HepG2 (cell line): ENCODE data around the gene ZNF581. TPM values are rescaled to one million over a fixed set of nuclear protein-coding genes. Genes with fewer than 3 reads are reported as not detected.
A peak's percentile ranks its signal among the peaks of the same experiment; 100 is the strongest.

Experiments
- CEBPG ChIP-seq: IDR thresholded peaks from 2 replicates; pipeline ENCODE4 v1.6.1; 2016
- CREB1 ChIP-seq, 2 experiments: fragments of 450-650 bp in 1 of 2; IDR thresholded peaks; 2 replicates each; pipeline ENCODE4 v1.6.1; 2016 to 2017; ENCODE audit warnings: control low read depth in 1 of 2, mild to moderate bottlenecking in 1 of 2, missing compliant biosample characterization in 1 of 2, missing genetic modification characterization in 1 of 2
- ESRRA ChIP-seq: sonication (generic); formaldehyde crosslinking; IDR thresholded peaks from 2 replicates; pipeline ENCODE4 v1.5.1; 2020; ENCODE audit warnings: mild to moderate bottlenecking, low read depth, missing genetic modification reagents
- GMEB2 ChIP-seq: IDR thresholded peaks from 2 replicates; pipeline ENCODE4 v1.6.1; 2016; ENCODE audit warnings: missing biosample characterization, missing genetic modification reagents, low read depth
- HNRNPLL ChIP-seq: fragments of 200-400 bp; formaldehyde crosslinking; IDR thresholded peaks from 2 replicates; pipeline ENCODE4 v1.6.1; 2017; ENCODE audit warnings: mild to moderate bottlenecking, low read depth, low read length; ENCODE audit not compliant: poor library complexity, severe bottlenecking
- IKZF1 ChIP-seq: fragments of 450-650 bp; IDR thresholded peaks from 2 replicates; pipeline ENCODE4 v1.7.1; 2016
- ONECUT2 ChIP-seq: sonication (generic); formaldehyde crosslinking; IDR thresholded peaks from 2 replicates; pipeline ENCODE4 v1.4.0; 2020; ENCODE audit warnings: missing genetic modification reagents
- PAX8 ChIP-seq: sonication (generic); formaldehyde crosslinking; IDR thresholded peaks from 2 replicates; pipeline ENCODE4 v1.8.0; 2022; ENCODE audit warnings: mild to moderate bottlenecking, missing genetic modification reagents, borderline replicate concordance
- RCOR2 ChIP-seq: IDR thresholded peaks from 2 replicates; pipeline ENCODE4 v1.6.1; 2016; ENCODE audit warnings: missing biosample characterization, missing genetic modification reagents
- SATB2 ChIP-seq: sonication (generic); formaldehyde crosslinking; IDR thresholded peaks from 2 replicates; pipeline ENCODE4 v1.5.0; 2020; ENCODE audit warnings: missing genetic modification reagents
- STAG1 ChIP-seq: sonication (generic); formaldehyde crosslinking; IDR thresholded peaks from 2 replicates; pipeline ENCODE4 v1.4.0; 2020; ENCODE audit warnings: missing genetic modification reagents
- TCF7L2 ChIP-seq: IDR thresholded peaks from 2 replicates; pipeline ENCODE4 v1.6.1; 2011; ENCODE audit warnings: mild to moderate bottlenecking, low read depth, low read length, moderate library complexity
- TFE3 ChIP-seq: IDR thresholded peaks from 2 replicates; pipeline ENCODE4 v1.6.1; 2016
- THAP11 ChIP-seq: IDR thresholded peaks from 2 replicates; pipeline ENCODE4 v1.6.1; 2016; ENCODE audit warnings: missing biosample characterization, missing genetic modification reagents
- ZBTB1 ChIP-seq: sonication (generic); formaldehyde crosslinking; IDR thresholded peaks from 2 replicates; pipeline ENCODE4 v1.4.0; 2020; ENCODE audit warnings: missing genetic modification reagents, borderline replicate concordance
- ZNF263 ChIP-seq: sonication (generic); formaldehyde crosslinking; IDR thresholded peaks from 2 replicates; pipeline ENCODE4 v1.4.0; 2020; ENCODE audit warnings: missing genetic modification reagents
- ZNF276 ChIP-seq: sonication (generic); formaldehyde crosslinking; IDR thresholded peaks from 2 replicates; pipeline ENCODE4 v1.4.0; 2020; ENCODE audit warnings: mild to moderate bottlenecking, low read depth, missing genetic modification reagents
- ZNF441 ChIP-seq: sonication (generic); formaldehyde crosslinking; IDR thresholded peaks from 2 replicates; pipeline ENCODE4 v1.7.0; 2021; ENCODE audit warnings: missing genetic modification reagents, borderline replicate concordance
- ZNF547 ChIP-seq: sonication (generic); formaldehyde crosslinking; IDR thresholded peaks from 2 replicates; pipeline ENCODE4 v1.5.1; 2020; ENCODE audit warnings: mild to moderate bottlenecking, missing genetic modification reagents
- ZSCAN5A ChIP-seq: sonication (generic); formaldehyde crosslinking; IDR thresholded peaks from 2 replicates; pipeline ENCODE4 v1.8.0; 2022; ENCODE audit warnings: mild to moderate bottlenecking, missing genetic modification reagents, borderline replicate concordance
- polyA plus RNA-seq, 8 experiments: library from polyadenylated mRNA; depleted of rRNA in 3 of 8; stranded (reverse) in 7 of 8; unstranded in 1 of 8; fragments of >200 nt; fragmentation: Illumina TruSeq in 4 of 8; extraction: Trizol in 4 of 8; gene quantifications; 2 replicates each; pipeline versions ENCODE4 v1.2.1 to v1.2.3, GENCODE V29; 2011 to 2016; ENCODE audit warnings: low read depth in 4 of 8, missing spikeins in 1 of 8, mixed read lengths in 1 of 8; ENCODE audit not compliant: insufficient read depth in 1 of 8
- total RNA-seq, 5 experiments: library from RNA; depleted of rRNA; stranded (reverse); fragments of >200 nt; fragmentation: Illumina TruSeq; extraction: Trizol; gene quantifications; 2 replicates each; pipeline ENCODE4 v1.2.3, GENCODE V29; 2016; ENCODE audit warnings: low read depth in 1 of 5
- TF ChIP-seq, protein P1 (sequence below): sonication (generic); formaldehyde crosslinking; IDR thresholded peaks from 2 replicates; pipeline ENCODE4 v1.8.1; 2023; ENCODE audit warnings: mild to moderate bottlenecking, missing genetic modification reagents
- TF ChIP-seq, protein P2 (sequence below): sonication (generic); formaldehyde crosslinking; IDR thresholded peaks from 2 replicates; pipeline ENCODE4 v1.5.1; 2020; ENCODE audit warnings: missing genetic modification reagents, mild to moderate bottlenecking, borderline replicate concordance

ZNF581 gene
- total and polyA plus RNA-seq, 2 of the 13 experiments (the other 11 are each of a cell fraction or from before 2014, with no cell fraction given), result 19.6 to 49.5 TPM

GRCh38 chr19:55605207-55605636 is 38.2 kb upstream of the ZNF581 start (continued):
- no peak for TF ChIP-seq TFE3 (CRISPR knock-in tag)
- TF ChIP-seq STAG1 (CRISPR knock-in tag), result no peak
- TF ChIP-seq PAX8 (CRISPR knock-in tag), result no peak
- TF ChIP-seq, protein P1, sequence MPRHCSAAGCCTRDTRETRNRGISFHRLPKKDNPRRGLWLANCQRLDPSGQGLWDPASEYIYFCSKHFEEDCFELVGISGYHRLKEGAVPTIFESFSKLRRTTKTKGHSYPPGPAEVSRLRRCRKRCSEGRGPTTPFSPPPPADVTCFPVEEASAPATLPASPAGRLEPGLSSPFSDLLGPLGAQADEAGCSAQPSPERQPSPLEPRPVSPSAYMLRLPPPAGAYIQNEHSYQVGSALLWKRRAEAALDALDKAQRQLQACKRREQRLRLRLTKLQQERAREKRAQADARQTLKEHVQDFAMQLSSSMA, result no peak
- TF ChIP-seq THAP11 (CRISPR knock-in tag), result peak; percentile 86
- no peak for TF ChIP-seq ZSCAN5A
- no peak for TF ChIP-seq CEBPG
- 0 out of 2 replicates have a peak, but pooled peaks have one; percentile 14 for TF ChIP-seq CREB1 (IDR thresholded peaks at IDR 0.05)
- TF ChIP-seq CREB1 (CRISPR knock-in tag; IDR thresholded peaks at IDR 0.05), result no peak
- no peak for TF ChIP-seq ONECUT2 (CRISPR knock-in tag)
- no peak for TF ChIP-seq ZNF276 (CRISPR knock-in tag)
- TF ChIP-seq ZNF441, result no peak
- no peak for TF ChIP-seq ZBTB1 (CRISPR knock-in tag)
- no peak for TF ChIP-seq ZNF547
- TF ChIP-seq IKZF1, result no peak
- TF ChIP-seq ZNF263, result no peak
- TF ChIP-seq RCOR2 (CRISPR knock-in tag), result no peak
- peak; percentile 76 for TF ChIP-seq HNRNPLL
- TF ChIP-seq, protein P2, sequence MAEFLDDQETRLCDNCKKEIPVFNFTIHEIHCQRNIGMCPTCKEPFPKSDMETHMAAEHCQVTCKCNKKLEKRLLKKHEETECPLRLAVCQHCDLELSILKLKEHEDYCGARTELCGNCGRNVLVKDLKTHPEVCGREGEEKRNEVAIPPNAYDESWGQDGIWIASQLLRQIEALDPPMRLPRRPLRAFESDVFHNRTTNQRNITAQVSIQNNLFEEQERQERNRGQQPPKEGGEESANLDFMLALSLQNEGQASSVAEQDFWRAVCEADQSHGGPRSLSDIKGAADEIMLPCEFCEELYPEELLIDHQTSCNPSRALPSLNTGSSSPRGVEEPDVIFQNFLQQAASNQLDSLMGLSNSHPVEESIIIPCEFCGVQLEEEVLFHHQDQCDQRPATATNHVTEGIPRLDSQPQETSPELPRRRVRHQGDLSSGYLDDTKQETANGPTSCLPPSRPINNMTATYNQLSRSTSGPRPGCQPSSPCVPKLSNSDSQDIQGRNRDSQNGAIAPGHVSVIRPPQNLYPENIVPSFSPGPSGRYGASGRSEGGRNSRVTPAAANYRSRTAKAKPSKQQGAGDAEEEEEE (CRISPR knock-in tag), result no peak
- TF ChIP-seq GMEB2, result no peak
- TF ChIP-seq ESRRA (CRISPR knock-in tag), result no peak
- no peak for TF ChIP-seq SATB2 (CRISPR knock-in tag)
- TF ChIP-seq TCF7L2, result no peak
